Measurements from ENCODE around the gene BCORL1. TPM values are rescaled to one million over a fixed set of nuclear protein-coding genes. Genes with fewer than 3 reads are reported as not detected.

BCORL1 gene
- total RNA-seq, 2 donors from 2014 or later = 4.4 to 25.2 TPM

- no peak overlapping the region for H3K27ac ChIP-seq
Observed at GRCh38 chrX:130083107-130083490, 100.7 kb downstream of the BCORL1 start.

GRCh38 chrX:130083656-130084382 is 101.4 kb downstream of the BCORL1 start:
- 87% methylated on average over 9 of the region's 15 CpGs for WGBS
- no peak for DNase-seq (ENCODE audit: low spot score)
- no peaks in the 10 kb centered on the region for H3K4me1 ChIP-seq (replicated peaks)
- no peak overlapping the region for H3K27ac ChIP-seq
- no peak for TF ChIP-seq POLR2AphosphoS5 (IDR thresholded peaks at IDR 0.05)
- no peak for TF ChIP-seq POLR2A (IDR thresholded peaks at IDR 0.05)
- TF ChIP-seq CTCF (IDR thresholded peaks at IDR 0.05) = no peak
- H3K36me3 ChIP-seq = no peaks in the 10 kb centered on the region
- intact Hi-C loops (cut with DNase I) = loop anchor here (5.0 kb wide), 2 partner anchors 38 to 108 kb away; no protein-coding TSS in a partner anchor
- no peaks in the 10 kb centered on the region for H3K9me3 ChIP-seq
- H3K27me3 ChIP-seq (replicated peaks; ENCODE audit: insufficient read depth) = no peaks in the 10 kb centered on the region
- no peak overlapping the region for H3K4me3 ChIP-seq

More at GRCh38 chrX:130083107-130083490, 100.7 kb downstream of the BCORL1 start:
- H3K4me3 ChIP-seq = no peak overlapping the region
- intact Hi-C loops (cut with DNase I) = loop anchor here (5.0 kb wide), 2 partner anchors 39 to 109 kb away; no protein-coding TSS in a partner anchor
- H3K4me1 ChIP-seq (replicated peaks) = no peaks in the 10 kb centered on the region
- TF ChIP-seq CTCF (IDR thresholded peaks at IDR 0.05) (no peak), POLR2A (IDR thresholded peaks at IDR 0.05) (no peak), POLR2AphosphoS5 (IDR thresholded peaks at IDR 0.05) (no peak)
- H3K36me3 ChIP-seq = no peaks in the 10 kb centered on the region
- H3K9me3 ChIP-seq = no peaks in the 10 kb centered on the region
- no peaks in the 10 kb centered on the region for H3K27me3 ChIP-seq (replicated peaks; ENCODE audit: insufficient read depth)
- WGBS = 69% methylated on average over 4 of the region's 7 CpGs
- no peak for DNase-seq (ENCODE audit: low spot score)

- Histone ChIP-seq H3K4me3 (no peak overlapping the region), H3K27ac (no peak overlapping the region), H3K4me1 (replicated peaks) (no peaks in the 10 kb centered on the region), H3K9me3 (no peaks in the 10 kb centered on the region), H3K27me3 (replicated peaks; ENCODE audit: insufficient read depth) (no peaks in the 10 kb centered on the region), H3K36me3 (no peaks in the 10 kb centered on the region)
- intact Hi-C loops (cut with DNase I) = loop anchor here (5.0 kb wide), 2 partner anchors 38 to 108 kb away; no protein-coding TSS in a partner anchor
- TF ChIP-seq CTCF (IDR thresholded peaks at IDR 0.05) (no peak), POLR2AphosphoS5 (IDR thresholded peaks at IDR 0.05) (no peak), POLR2A (IDR thresholded peaks at IDR 0.05) (no peak)
- DNase-seq (ENCODE audit: low spot score) = no peak
- WGBS = 77% methylated on average over 8 of the region's 9 CpGs
Observed at GRCh38 chrX:130084631-130085237, 102.3 kb downstream of the BCORL1 start.

- WGBS = 72% methylated on average over 11 of the region's 11 CpGs
- no peaks in the 10 kb centered on the region for H3K27me3 ChIP-seq (replicated peaks; ENCODE audit: insufficient read depth)
- no peaks in the 10 kb centered on the region for H3K9me3 ChIP-seq
- H3K4me1 ChIP-seq (replicated peaks) = no peaks in the 10 kb centered on the region
- no peaks in the 10 kb centered on the region for H3K36me3 ChIP-seq
- no peak for DNase-seq (ENCODE audit: low spot score)
- H3K27ac ChIP-seq = no peak overlapping the region
- no peak for TF ChIP-seq CTCF (IDR thresholded peaks at IDR 0.05)
- intact Hi-C loops (cut with DNase I) = no loop called here
- no peak overlapping the region for H3K4me3 ChIP-seq
Observed at GRCh38 chrX:130085551-130086446, 103.4 kb downstream of the BCORL1 start.
